Neural progenitor cell (in vitro differentiated cells): ENCODE data around the gene C1orf115. TPM values are rescaled to one million over a fixed set of nuclear protein-coding genes. Genes with fewer than 3 reads are reported as not detected.

Experiments
- DNase-seq: peaks from one replicate; pipeline ENCODE4 v3.0.0-alpha.2; 2016; ENCODE audit warnings: low spot score
- H2AFZ ChIP-seq: fragments of 200-600 bp; sonication (generic); replicated peaks from 2 replicates; pipeline ENCODE4 v1.6.1; 2016; ENCODE audit warnings: antibody characterized with exemption
- H3F3A ChIP-seq: fragments of 200-600 bp; sonication (generic); 2 replicates; pipeline ENCODE4 v1.6.1; 2016; ENCODE audit warnings: antibody characterized with exemption, low read depth
- H3K27ac ChIP-seq: fragments of 200-600 bp; sonication (generic); 2 replicates; pipeline ENCODE4 v1.5.1; 2016; ENCODE audit warnings: mild to moderate bottlenecking
- H3K27me3 ChIP-seq: fragments of 200-600 bp; sonication (generic); 2 replicates; pipeline ENCODE4 v1.6.1; 2016; ENCODE audit warnings: mild to moderate bottlenecking, moderate library complexity
- H3K36me3 ChIP-seq: fragments of 200-600 bp; sonication (generic); 2 replicates; pipeline ENCODE4 v1.5.1; 2016
- H3K4me1 ChIP-seq: fragments of 200-600 bp; sonication (generic); 2 replicates; pipeline ENCODE4 v1.6.1; 2016; ENCODE audit warnings: mixed run types
- H3K4me2 ChIP-seq: fragments of 200-600 bp; sonication (generic); 2 replicates; pipeline ENCODE4 v1.6.1; 2016
- H3K4me3 ChIP-seq: fragments of 200-600 bp; sonication (generic); 2 replicates; pipeline ENCODE4 v1.5.1; 2016
- H3K79me2 ChIP-seq: fragments of 200-600 bp; sonication (generic); 2 replicates; pipeline ENCODE4 v1.6.1; 2016; ENCODE audit warnings: low read depth
- H3K9ac ChIP-seq: fragments of 200-600 bp; sonication (generic); 2 replicates; pipeline ENCODE4 v1.6.1; 2016
- H3K9me3 ChIP-seq: fragments of 200-600 bp; sonication (generic); 2 replicates; pipeline ENCODE4 v1.5.1; 2016; ENCODE audit warnings: low read depth
- H4K20me1 ChIP-seq: fragments of 200-600 bp; sonication (generic); 2 replicates; pipeline ENCODE4 v1.6.1; 2016; ENCODE audit warnings: low read depth
- H3K27ac Mint-ChIP-seq: 3 replicates; pipeline ENCODE4 v1.8.0; 2021; ENCODE audit warnings: mixed read lengths
- H3K27me3 Mint-ChIP-seq: 2 replicates; pipeline ENCODE4 v1.8.0; 2022; ENCODE audit warnings: low read depth, mild to moderate bottlenecking, inconsistent platforms, moderate library complexity, mixed read lengths; ENCODE audit not compliant: insufficient read depth
- H3K36me3 Mint-ChIP-seq: 3 replicates; pipeline ENCODE4 v1.8.0; 2021; ENCODE audit warnings: mixed read lengths
- H3K4me1 Mint-ChIP-seq: 3 replicates; pipeline ENCODE4 v1.8.0; 2021; ENCODE audit warnings: mixed read lengths
- H3K4me3 Mint-ChIP-seq: 3 replicates; pipeline ENCODE4 v1.8.0; 2021; ENCODE audit warnings: mild to moderate bottlenecking, moderate library complexity, mixed read lengths
- H3K9me3 Mint-ChIP-seq: 3 replicates; pipeline ENCODE4 v1.8.0; 2020; ENCODE audit warnings: mixed read lengths
- CTCF ChIP-seq: fragments of 200-600 bp; sonication (generic); IDR thresholded peaks from 2 replicates; pipeline ENCODE4 v1.5.1; 2017; ENCODE audit warnings: antibody characterized with exemption, mild to moderate bottlenecking
- EZH2 ChIP-seq: fragments of 200-600 bp; sonication (generic); IDR thresholded peaks from 2 replicates; pipeline ENCODE4 v1.6.1; 2017; ENCODE audit warnings: antibody characterized with exemption, mild to moderate bottlenecking, moderate library complexity
- EZH2phosphoT487 ChIP-seq: fragments of 200-600 bp; sonication (generic); IDR thresholded peaks from 2 replicates; pipeline ENCODE4 v1.6.1; 2017; ENCODE audit warnings: antibody characterized with exemption
- total RNA-seq: library from RNA; depleted of rRNA; stranded (reverse); fragments of >200 nt; gene quantifications from 2 replicates; pipeline ENCODE4 v1.2.3, GENCODE V29; 2015; ENCODE audit warnings: low replicate concordance

Gene C1orf115
- 6.2 and 6.8 TPM in 2 replicates for total RNA-seq

GRCh38 chr1:220690140-220691052 lies at the start of gene C1orf115:
C1orf115 (plus strand) TSS chr1:220690363; CDS start chr1:220690403, 40 bp downstream.
- Histone ChIP-seq H2AFZ (peak within 1 kb of the TSS; percentile 100), H3K9me3 (no peaks in the 10 kb centered on the region), H4K20me1 (no peaks in the 10 kb centered on the region), H3K27ac (no peak within 1 kb of the TSS), H3K4me3 (peak within 1 kb of the TSS; percentile 96), H3K9ac (peak within 1 kb of the TSS; percentile 46), H3K4me1 (peaks cover 9% of the 10 kb centered on the region), H3F3A (peaks cover 4% of the 10 kb centered on the region), H3K79me2 (no peaks in the 10 kb centered on the region), H3K4me2 (peak within 1 kb of the TSS; percentile 100), H3K36me3 (no peaks in the 10 kb centered on the region), H3K27me3 (peaks cover 42% of the 10 kb centered on the region)
- no peaks in the 10 kb centered on the region for H3K36me3 Mint-ChIP-seq
- peak; percentile 92 for DNase-seq
- TF ChIP-seq EZH2phosphoT487 (no peak), EZH2 (peak; percentile 72), CTCF (peak; percentile 98)
- peak within 1 kb of the TSS; percentile 92 for H3K4me3 Mint-ChIP-seq
- peaks cover 2% of the 10 kb centered on the region for H3K9me3 Mint-ChIP-seq
- peaks cover 11% of the 10 kb centered on the region for H3K27me3 Mint-ChIP-seq
- H3K27ac Mint-ChIP-seq = no peak within 1 kb of the TSS
- H3K4me1 Mint-ChIP-seq = peaks cover 7% of the 10 kb centered on the region

GRCh38 chr1:220642285-220642684 lies 47.9 kb upstream of the C1orf115 start:
- H3K27me3 Mint-ChIP-seq = peaks cover 4% of the 10 kb centered on the region
- no peak overlapping the region for H3K4me3 Mint-ChIP-seq
- Histone ChIP-seq H4K20me1 (no peaks in the 10 kb centered on the region), H3K9ac (no peak overlapping the region), H3K9me3 (no peaks in the 10 kb centered on the region), H3K27me3 (no peaks in the 10 kb centered on the region), H3K79me2 (no peaks in the 10 kb centered on the region), H3K4me2 (no peak overlapping the region), H3K36me3 (peaks cover 7% of the 10 kb centered on the region), H3K4me1 (no peaks in the 10 kb centered on the region), H2AFZ (no peak overlapping the region), H3F3A (no peaks in the 10 kb centered on the region), H3K4me3 (no peak overlapping the region), H3K27ac (no peak overlapping the region)
- H3K36me3 Mint-ChIP-seq = peaks cover 23% of the 10 kb centered on the region
- TF ChIP-seq EZH2 (no peak), EZH2phosphoT487 (no peak), CTCF (no peak)
- H3K9me3 Mint-ChIP-seq = peaks cover 10% of the 10 kb centered on the region
- H3K27ac Mint-ChIP-seq = no peak overlapping the region
- no peaks in the 10 kb centered on the region for H3K4me1 Mint-ChIP-seq
- no peak for DNase-seq

DNA sequence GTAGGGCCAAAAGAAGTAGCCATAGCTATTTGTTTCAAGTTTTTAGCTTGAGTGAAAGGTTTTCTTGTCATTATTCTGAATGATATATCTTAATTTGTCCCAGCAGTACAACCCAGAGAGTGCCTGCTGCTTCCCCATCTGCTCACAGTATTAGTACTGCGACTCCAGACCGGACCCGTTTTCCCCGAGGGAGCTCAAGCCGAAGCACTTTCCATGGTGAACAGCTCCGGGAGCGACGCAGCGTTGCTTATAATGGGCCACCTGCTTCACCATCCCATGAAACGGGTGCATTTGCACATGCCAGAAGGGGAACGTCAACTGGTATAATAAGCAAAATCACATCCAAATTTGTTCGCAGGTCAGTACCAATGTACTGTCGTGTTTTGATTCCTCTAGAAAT lies 37.2 kb upstream of the C1orf115 start:
- H3K27me3 ChIP-seq = no peaks in the 10 kb centered on the region
- H3K27ac Mint-ChIP-seq = no peak overlapping the region

More for the DNA sequence above, 37.2 kb upstream of the C1orf115 start:
- H3K36me3 ChIP-seq = peaks cover 14% of the 10 kb centered on the region
- Mint-ChIP-seq H3K4me3 (no peak overlapping the region), H3K4me1 (no peaks in the 10 kb centered on the region), H3K9me3 (no peaks in the 10 kb centered on the region), H3K27me3 (no peaks in the 10 kb centered on the region), H3K36me3 (peaks cover 7% of the 10 kb centered on the region)
- no peaks in the 10 kb centered on the region for H3K9me3 ChIP-seq
- H2AFZ ChIP-seq = no peak overlapping the region
- no peak overlapping the region for H3K27ac ChIP-seq
- H4K20me1 ChIP-seq = no peaks in the 10 kb centered on the region
- H3K9ac ChIP-seq = no peak overlapping the region
- H3K4me3 ChIP-seq = no peak overlapping the region
- no peaks in the 10 kb centered on the region for H3K4me1 ChIP-seq
- no peak overlapping the region for H3K4me2 ChIP-seq
- TF ChIP-seq EZH2phosphoT487 = no peak
- TF ChIP-seq EZH2 = no peak
- no peak for TF ChIP-seq CTCF
- no peak for DNase-seq
- H3K79me2 ChIP-seq = no peaks in the 10 kb centered on the region
- H3F3A ChIP-seq = no peaks in the 10 kb centered on the region
